GM23338 (cell line): ENCODE measurements around the gene ARHGEF38. TPM values are rescaled to one million over a fixed set of nuclear protein-coding genes. Genes with fewer than 3 reads are reported as not detected.

Experiments used
- ATAC-seq: fragments of 200-7000 bp; cut with Tn5 transposase; 3 replicates; pipeline ENCODE4 v1.9.1; 2020
- DNase-seq: peaks from one replicate; pipeline ENCODE4 v3.0.0-alpha.2; 2015; ENCODE audit warnings: low spot score
- H2AFZ ChIP-seq: fragments of 200-600 bp; sonication (generic); 2 replicates; pipeline ENCODE4 v1.8.0; 2016; ENCODE audit warnings: antibody characterized with exemption, mild to moderate bottlenecking, moderate library complexity
- H3F3A ChIP-seq: fragments of 200-600 bp; sonication (generic); replicated peaks from 2 replicates; pipeline ENCODE4 v1.8.0; 2017; ENCODE audit warnings: antibody characterized with exemption, mixed run types, low read depth
- H3K27ac ChIP-seq: fragments of 200-600 bp; sonication (generic); 2 replicates; pipeline ENCODE4 v1.6.1; 2016; ENCODE audit warnings: low read depth
- H3K27me3 ChIP-seq: fragments of 200-600 bp; sonication (generic); 2 replicates; pipeline ENCODE4 v1.8.0; 2016; ENCODE audit warnings: mild to moderate bottlenecking, mixed run types, moderate library complexity; ENCODE audit not compliant: insufficient read depth
- H3K36me3 ChIP-seq: fragments of 200-600 bp; sonication (generic); 2 replicates; pipeline ENCODE4 v1.8.0; 2016; ENCODE audit warnings: mild to moderate bottlenecking; ENCODE audit not compliant: insufficient read depth
- H3K4me1 ChIP-seq: fragments of 200-600 bp; sonication (generic); 2 replicates; pipeline ENCODE4 v1.8.0; 2016; ENCODE audit warnings: mild to moderate bottlenecking, moderate library complexity; ENCODE audit not compliant: insufficient read depth
- H3K4me2 ChIP-seq: fragments of 200-600 bp; sonication (generic); 2 replicates; pipeline ENCODE4 v1.7.1; 2017; ENCODE audit warnings: mixed run types
- H3K4me3 ChIP-seq: fragments of 200-600 bp; sonication (generic); 2 replicates; pipeline ENCODE4 v1.6.1; 2016; ENCODE audit warnings: mixed run types
- H3K79me2 ChIP-seq: fragments of 200-600 bp; sonication (generic); replicated peaks from 2 replicates; pipeline ENCODE4 v1.8.0; 2017; ENCODE audit warnings: mild to moderate bottlenecking; ENCODE audit not compliant: insufficient read depth
- H3K9me2 ChIP-seq: fragments of 200-600 bp; sonication (generic); 2 replicates; pipeline ENCODE4 v1.8.0; 2017; ENCODE audit not compliant: insufficient read depth
- H4K20me1 ChIP-seq: fragments of 200-600 bp; sonication (generic); replicated peaks from 2 replicates; pipeline ENCODE4 v1.8.0; 2017; ENCODE audit warnings: mild to moderate bottlenecking; ENCODE audit not compliant: insufficient read depth
- H3K27ac Mint-ChIP-seq: 2 replicates; pipeline ENCODE4 v1.8.0; 2020; ENCODE audit warnings: inconsistent platforms, mild to moderate bottlenecking, moderate library complexity, mixed read lengths
- H3K27me3 Mint-ChIP-seq: 3 replicates; pipeline ENCODE4 v1.8.0; 2022; ENCODE audit warnings: low read depth, mild to moderate bottlenecking, moderate library complexity, mixed read lengths, inconsistent platforms; ENCODE audit not compliant: insufficient read depth, poor library complexity
- H3K36me3 Mint-ChIP-seq: 3 replicates; pipeline ENCODE4 v1.8.0; 2021; ENCODE audit warnings: low read depth, mild to moderate bottlenecking, inconsistent platforms, moderate library complexity, mixed read lengths
- H3K4me1 Mint-ChIP-seq: 3 replicates; pipeline ENCODE4 v1.8.0; 2020; ENCODE audit warnings: mild to moderate bottlenecking, inconsistent platforms, mixed read lengths
- H3K4me3 Mint-ChIP-seq: 3 replicates; pipeline ENCODE4 v1.8.0; 2021; ENCODE audit warnings: moderate library complexity, mild to moderate bottlenecking, inconsistent platforms, mixed read lengths
- H3K9me3 Mint-ChIP-seq: 3 replicates; pipeline ENCODE4 v1.8.0; 2020; ENCODE audit warnings: moderate library complexity, mild to moderate bottlenecking, inconsistent platforms, mixed read lengths
- CREB1 ChIP-seq: fragments of 250-450 bp; sonication (Bioruptor Pico); IDR thresholded peaks from 2 replicates; pipeline ENCODE4 v1.5.0; 2020; ENCODE audit warnings: low read depth, mild to moderate bottlenecking, moderate library complexity
- NANOG ChIP-seq: IDR thresholded peaks from 2 replicates; pipeline ENCODE4 v1.6.1; 2016; ENCODE audit warnings: antibody characterized with exemption, borderline replicate concordance
- POLR2AphosphoS5 ChIP-seq: IDR thresholded peaks from 2 replicates; pipeline ENCODE4 v1.6.1; 2016; ENCODE audit warnings: antibody characterized with exemption, low read depth
- ZNF114 ChIP-seq: fragments of 250-450 bp; sonication (Bioruptor Pico); IDR thresholded peaks from 2 replicates; pipeline ENCODE4 v1.5.0; 2020; ENCODE audit warnings: mild to moderate bottlenecking, moderate library complexity
- ZNF331 ChIP-seq: fragments of 250-450 bp; sonication (Bioruptor Pico); IDR thresholded peaks from 2 replicates; pipeline ENCODE4 v1.5.0; 2020; ENCODE audit warnings: low read depth, mild to moderate bottlenecking, moderate library complexity
- polyA plus RNA-seq: library from polyadenylated mRNA; unstranded; fragments of >200 nt; fragmentation: Nextera tagmentation; extraction: Ambion mirVana; gene quantifications from 2 replicates; pipeline ENCODE4 v1.2.1, GENCODE V29; 2016
- total RNA-seq: library from RNA; depleted of rRNA; stranded (reverse); fragments of >200 nt; shearing (Covaris generic); gene quantifications from 2 replicates; pipeline ENCODE4 v1.2.3, GENCODE V29; 2014
- TF ChIP-seq, protein P1 (sequence below), 2 experiments: fragments of 200-600 bp in 1 of 2; sonication (generic) in 1 of 2; conservative IDR thresholded peaks; 2 replicates each; pipeline versions ENCODE4 v1.5.1 to v1.6.1; 2016 to 2017; ENCODE audit warnings: antibody characterized with exemption in 2 of 2, low read depth in 2 of 2, mild to moderate bottlenecking in 2 of 2, moderate library complexity in 1 of 2
- TF ChIP-seq, protein P2 (sequence below): IDR thresholded peaks from one replicate; pipeline ENCODE4 v1.6.1; 2018; ENCODE audit warnings: antibody characterized with exemption; ENCODE audit not compliant: unreplicated experiment

The ARHGEF38 gene
- total and polyA plus RNA-seq, 2 experiments from 2014 or later, result 0.58 TPM; not detected in 1

- H3K4me2 ChIP-seq, result no peak overlapping the region
- Mint-ChIP-seq H3K27ac (no peak overlapping the region), H3K4me3 (no peak overlapping the region), H3K36me3 (no peaks in the 10 kb centered on the region), H3K27me3 (no peaks in the 10 kb centered on the region), H3K4me1 (no peaks in the 10 kb centered on the region), H3K9me3 (no peaks in the 10 kb centered on the region)
- H3K36me3 ChIP-seq, result no peaks in the 10 kb centered on the region
- H3K4me1 ChIP-seq, result no peaks in the 10 kb centered on the region
- no peak overlapping the region for H3K27ac ChIP-seq
- H3K79me2 ChIP-seq, result no peaks in the 10 kb centered on the region
- ATAC-seq, result peak; percentile 74
- TF ChIP-seq ZNF331 (CRISPR knock-in tag), result no peak
- TF ChIP-seq, protein P1, sequence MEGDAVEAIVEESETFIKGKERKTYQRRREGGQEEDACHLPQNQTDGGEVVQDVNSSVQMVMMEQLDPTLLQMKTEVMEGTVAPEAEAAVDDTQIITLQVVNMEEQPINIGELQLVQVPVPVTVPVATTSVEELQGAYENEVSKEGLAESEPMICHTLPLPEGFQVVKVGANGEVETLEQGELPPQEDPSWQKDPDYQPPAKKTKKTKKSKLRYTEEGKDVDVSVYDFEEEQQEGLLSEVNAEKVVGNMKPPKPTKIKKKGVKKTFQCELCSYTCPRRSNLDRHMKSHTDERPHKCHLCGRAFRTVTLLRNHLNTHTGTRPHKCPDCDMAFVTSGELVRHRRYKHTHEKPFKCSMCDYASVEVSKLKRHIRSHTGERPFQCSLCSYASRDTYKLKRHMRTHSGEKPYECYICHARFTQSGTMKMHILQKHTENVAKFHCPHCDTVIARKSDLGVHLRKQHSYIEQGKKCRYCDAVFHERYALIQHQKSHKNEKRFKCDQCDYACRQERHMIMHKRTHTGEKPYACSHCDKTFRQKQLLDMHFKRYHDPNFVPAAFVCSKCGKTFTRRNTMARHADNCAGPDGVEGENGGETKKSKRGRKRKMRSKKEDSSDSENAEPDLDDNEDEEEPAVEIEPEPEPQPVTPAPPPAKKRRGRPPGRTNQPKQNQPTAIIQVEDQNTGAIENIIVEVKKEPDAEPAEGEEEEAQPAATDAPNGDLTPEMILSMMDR (conservative IDR thresholded peaks at IDR 0.05; ENCODE audit: low read depth in 2 of 2), result peak; percentile 37 to 56
- H3K27me3 ChIP-seq, result no peaks in the 10 kb centered on the region
- H3F3A ChIP-seq, result no peaks in the 10 kb centered on the region
- no peaks in the 10 kb centered on the region; the same call in 1 of the 2 replicates for H4K20me1 ChIP-seq
- H3K9me2 ChIP-seq, result no peaks in the 10 kb centered on the region
- no peak overlapping the region for H2AFZ ChIP-seq
- H3K4me3 ChIP-seq, result no peak overlapping the region
- peak; percentile 47 for DNase-seq
These were observed 114.3 kb downstream of the ARHGEF38 start for GRCh38 chr4:105666693-105667092.

- DNase-seq, result no peak
- H3K27me3 Mint-ChIP-seq, result no peaks in the 10 kb centered on the region
- no peak overlapping the region for H3K27ac Mint-ChIP-seq
- Histone ChIP-seq H4K20me1 (no peaks in the 10 kb centered on the region; the same call in 1 of the 2 replicates), H3K79me2 (no peaks in the 10 kb centered on the region), H3K9me2 (no peaks in the 10 kb centered on the region), H3K36me3 (no peaks in the 10 kb centered on the region), H3K4me1 (no peaks in the 10 kb centered on the region), H3K27ac (no peak overlapping the region), H2AFZ (no peak overlapping the region), H3K4me3 (no peak overlapping the region), H3K27me3 (no peaks in the 10 kb centered on the region), H3K4me2 (no peak overlapping the region), H3F3A (no peaks in the 10 kb centered on the region)
- TF ChIP-seq ZNF114 (CRISPR knock-in tag), result no peak
- no peak for TF ChIP-seq POLR2AphosphoS5
- TF ChIP-seq, protein P2, sequence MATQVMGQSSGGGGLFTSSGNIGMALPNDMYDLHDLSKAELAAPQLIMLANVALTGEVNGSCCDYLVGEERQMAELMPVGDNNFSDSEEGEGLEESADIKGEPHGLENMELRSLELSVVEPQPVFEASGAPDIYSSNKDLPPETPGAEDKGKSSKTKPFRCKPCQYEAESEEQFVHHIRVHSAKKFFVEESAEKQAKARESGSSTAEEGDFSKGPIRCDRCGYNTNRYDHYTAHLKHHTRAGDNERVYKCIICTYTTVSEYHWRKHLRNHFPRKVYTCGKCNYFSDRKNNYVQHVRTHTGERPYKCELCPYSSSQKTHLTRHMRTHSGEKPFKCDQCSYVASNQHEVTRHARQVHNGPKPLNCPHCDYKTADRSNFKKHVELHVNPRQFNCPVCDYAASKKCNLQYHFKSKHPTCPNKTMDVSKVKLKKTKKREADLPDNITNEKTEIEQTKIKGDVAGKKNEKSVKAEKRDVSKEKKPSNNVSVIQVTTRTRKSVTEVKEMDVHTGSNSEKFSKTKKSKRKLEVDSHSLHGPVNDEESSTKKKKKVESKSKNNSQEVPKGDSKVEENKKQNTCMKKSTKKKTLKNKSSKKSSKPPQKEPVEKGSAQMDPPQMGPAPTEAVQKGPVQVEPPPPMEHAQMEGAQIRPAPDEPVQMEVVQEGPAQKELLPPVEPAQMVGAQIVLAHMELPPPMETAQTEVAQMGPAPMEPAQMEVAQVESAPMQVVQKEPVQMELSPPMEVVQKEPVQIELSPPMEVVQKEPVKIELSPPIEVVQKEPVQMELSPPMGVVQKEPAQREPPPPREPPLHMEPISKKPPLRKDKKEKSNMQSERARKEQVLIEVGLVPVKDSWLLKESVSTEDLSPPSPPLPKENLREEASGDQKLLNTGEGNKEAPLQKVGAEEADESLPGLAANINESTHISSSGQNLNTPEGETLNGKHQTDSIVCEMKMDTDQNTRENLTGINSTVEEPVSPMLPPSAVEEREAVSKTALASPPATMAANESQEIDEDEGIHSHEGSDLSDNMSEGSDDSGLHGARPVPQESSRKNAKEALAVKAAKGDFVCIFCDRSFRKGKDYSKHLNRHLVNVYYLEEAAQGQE, result no peak
- TF ChIP-seq CREB1, result no peak
- no peak for TF ChIP-seq NANOG
- TF ChIP-seq ZNF331 (CRISPR knock-in tag), result no peak
- no peaks in the 10 kb centered on the region for H3K4me1 Mint-ChIP-seq
- no peak overlapping the region for H3K4me3 Mint-ChIP-seq
- no peak for ATAC-seq
- H3K36me3 Mint-ChIP-seq, result no peaks in the 10 kb centered on the region
- H3K9me3 Mint-ChIP-seq, result no peaks in the 10 kb centered on the region
These were observed 118.3 kb downstream of the ARHGEF38 start for GRCh38 chr4:105670684-105671083.
